Measurements from ENCODE around the gene PRPF40B.

Gene PRPF40B

DNA sequence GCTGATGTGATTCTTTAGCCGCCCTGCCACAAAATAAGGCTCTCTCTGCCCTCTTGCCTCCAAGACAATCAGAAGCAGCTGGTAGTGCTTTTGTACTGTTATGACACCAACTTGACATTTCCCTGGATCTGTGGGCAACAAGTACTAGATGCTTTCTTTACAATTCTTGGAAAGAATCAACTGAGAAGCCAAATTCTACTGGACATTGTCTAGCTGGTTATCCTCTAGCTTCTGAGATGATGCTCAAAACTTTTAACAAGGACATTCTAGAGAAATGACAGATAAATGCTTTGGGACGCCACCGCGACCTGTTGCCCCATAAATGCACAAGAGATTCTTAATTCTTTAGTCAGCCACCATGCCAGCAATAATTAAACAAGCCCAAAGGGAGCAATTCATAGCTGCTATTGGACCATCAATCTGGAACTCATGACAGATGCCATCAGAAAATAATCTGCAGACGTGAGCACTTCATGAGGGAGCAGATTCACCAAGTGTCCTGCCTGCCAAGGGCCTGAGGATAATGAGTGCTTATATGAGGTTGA, 61.0 kb downstream of the PRPF40B start:
- no peak for DNase-seq (ENCODE audit: low spot score)

DNA sequence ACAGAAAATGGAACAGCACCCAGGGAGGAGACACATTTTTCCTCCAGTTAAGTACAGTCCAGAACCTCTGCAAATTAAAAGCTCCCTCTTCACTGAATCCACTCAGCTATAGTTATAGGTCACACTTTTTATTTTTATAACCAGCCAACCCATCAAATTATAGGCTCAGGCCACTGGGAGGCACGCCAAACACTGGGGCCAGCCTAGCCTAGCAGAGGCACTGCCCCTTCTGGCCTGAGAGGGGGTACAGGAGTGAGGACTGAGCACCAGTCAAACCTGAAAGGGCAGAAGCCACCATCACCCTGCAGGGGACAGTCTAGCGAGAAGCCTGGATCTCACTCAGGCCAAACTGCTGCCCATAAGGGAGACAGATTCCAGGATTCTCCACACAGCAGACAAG, 64.6 kb downstream of the PRPF40B start:
- DNase-seq (ENCODE audit: low spot score), result no peak

DNA sequence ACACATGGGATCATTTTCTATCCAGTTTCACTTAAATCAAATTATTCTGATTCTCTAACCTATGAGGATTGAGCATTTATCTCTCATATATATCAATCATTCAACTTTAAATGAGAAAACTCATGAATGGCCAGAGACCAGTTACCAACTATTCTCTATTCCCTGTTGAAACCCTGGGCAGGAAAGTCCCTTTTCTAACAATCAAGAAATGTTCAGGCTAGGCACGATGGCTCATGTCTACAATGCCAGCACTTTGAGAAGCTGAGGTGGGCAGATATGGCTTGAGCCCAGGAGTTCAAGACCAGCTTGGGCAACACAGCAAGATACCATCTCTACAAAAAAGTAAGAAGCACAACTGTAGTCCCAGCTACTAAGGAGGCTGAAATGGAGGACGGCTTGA, 65.9 kb downstream of the PRPF40B start:
- no peak for DNase-seq (ENCODE audit: low spot score)

DNA sequence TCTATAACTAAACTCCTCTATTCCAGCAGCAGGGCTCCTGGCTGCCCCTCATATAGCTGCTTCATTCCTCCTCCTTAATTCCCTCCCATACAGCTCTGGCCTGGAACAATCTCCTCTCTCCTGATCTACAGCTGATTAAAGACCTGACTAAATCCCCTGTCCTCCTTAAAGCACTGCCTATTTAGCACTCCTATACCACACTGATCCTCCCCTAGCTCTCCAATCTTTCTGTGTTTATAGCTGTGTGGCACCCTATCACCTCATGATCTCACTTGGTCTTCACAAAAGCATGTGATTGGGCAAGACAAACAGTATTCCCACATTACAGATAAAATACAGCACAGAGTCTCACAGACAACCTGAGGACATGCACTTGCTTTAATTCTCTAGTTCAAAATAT, 66.4 kb downstream of the PRPF40B start:
- no peak for DNase-seq (ENCODE audit: low spot score)

DNA sequence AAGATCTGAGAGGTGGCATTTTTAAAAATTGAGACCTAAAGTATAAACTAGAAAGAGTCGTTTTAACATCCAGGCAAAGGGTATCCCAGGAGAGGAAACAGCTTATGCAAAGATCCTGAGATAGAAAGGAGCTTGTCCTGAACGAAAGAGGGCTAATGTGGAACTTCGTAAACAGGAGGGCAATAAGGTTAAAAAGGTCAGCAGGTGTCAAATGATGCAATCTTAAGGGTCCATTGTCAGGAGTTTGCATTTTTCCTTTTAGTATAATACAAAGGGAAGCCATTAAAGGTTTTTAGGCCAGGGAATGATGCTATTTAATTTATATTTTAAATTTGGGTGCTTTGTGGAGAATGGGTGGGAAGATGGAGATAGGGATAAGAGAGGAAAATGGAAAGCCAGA, 69.5 kb downstream of the PRPF40B start:
- no peak for DNase-seq (ENCODE audit: low spot score)

DNA sequence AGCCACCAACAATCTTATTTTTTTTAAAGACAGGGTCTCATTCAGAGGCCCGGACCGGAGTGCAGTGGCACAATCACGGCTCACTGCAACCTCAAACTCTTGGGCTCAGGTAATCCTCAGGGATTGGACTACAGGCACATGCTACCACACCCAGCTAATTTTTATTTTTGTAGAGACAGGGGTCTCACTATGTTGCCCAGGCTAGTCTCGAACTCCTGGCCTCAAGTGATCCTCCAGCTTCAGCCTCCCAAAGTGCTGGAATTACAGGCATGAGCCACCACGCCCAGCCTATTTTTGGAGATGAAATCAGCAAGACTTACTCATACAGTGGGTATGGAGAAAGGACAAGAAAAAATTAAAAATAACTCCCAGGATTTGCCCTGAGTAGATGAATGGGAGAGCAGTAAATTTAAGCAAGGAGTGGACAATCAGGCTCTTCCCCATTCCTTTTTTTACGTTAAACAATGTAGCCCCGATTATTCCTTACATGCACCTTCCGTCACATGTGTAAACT, 70.6 kb downstream of the PRPF40B start:
- peak; percentile 41 for DNase-seq (ENCODE audit: low spot score)
